DLD1 (cell line): ENCODE results near the gene CH25H.

Source experiments
- in situ Hi-C: cut with HindIII; loops from 2 replicates; pipeline ENCODE4 v1.10.0; 2017; ENCODE audit warnings: low sequenced_read_pairs

Gene CH25H

DNA sequence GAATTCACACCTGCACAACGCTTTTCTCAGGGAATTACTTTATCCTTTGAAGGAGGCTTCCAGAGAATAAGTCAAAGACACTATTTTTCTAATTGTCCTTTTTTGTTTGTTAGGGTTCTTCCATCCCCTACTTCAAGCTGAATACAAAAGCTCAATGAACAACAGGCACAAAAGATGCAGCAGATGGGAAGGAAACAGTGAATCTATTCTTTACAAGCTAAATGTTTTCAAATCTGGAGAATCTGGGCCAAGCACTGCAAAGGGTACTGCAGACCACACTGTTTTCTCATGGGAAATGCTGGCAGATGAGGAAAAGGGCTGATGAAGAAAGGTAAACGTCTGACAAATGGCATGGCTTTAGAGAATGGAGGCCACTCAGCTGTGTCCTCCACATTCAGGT lies 25.9 kb upstream of the CH25H start:
- in situ Hi-C loops: no loop called here

DNA sequence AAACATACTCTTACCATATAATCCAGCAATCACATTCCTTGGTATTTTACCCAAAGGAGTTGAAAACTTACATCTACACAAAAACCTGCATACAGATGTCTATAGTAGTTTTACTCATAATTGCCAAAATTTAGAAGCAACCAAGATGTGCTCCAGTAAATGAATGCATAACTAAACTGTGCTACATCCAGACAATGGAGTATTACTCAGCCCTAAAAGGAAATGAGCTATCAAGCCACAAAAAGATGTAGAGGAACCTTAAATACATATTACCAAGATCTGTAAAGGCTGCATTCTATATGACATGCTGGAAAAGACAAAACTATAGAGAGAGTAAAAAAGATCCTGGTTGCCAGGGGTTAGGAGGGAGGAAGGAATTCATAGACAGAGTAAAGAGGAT lies 21.8 kb upstream of the CH25H start:
- in situ Hi-C loops: no loop called here

DNA sequence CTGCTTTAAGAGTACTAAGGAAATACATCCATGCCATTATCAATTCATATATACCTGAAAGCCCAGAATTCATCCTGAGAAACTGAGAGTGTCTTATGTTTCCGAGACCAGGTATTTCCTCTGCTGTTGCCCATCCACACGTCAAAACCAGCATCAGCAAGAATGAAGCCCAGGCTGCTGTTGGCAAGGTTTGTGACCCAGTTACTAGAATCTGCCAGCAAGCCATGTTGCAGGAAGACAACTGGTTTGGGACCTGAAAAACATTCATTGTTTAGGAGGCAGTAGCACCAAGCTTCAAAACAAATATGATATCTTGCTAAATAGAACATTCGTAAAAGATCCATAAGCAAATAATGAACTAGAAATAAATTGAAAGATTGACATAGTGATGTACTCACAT lies 21.0 kb upstream of the CH25H start:
- in situ Hi-C loops: no loop called here

DNA sequence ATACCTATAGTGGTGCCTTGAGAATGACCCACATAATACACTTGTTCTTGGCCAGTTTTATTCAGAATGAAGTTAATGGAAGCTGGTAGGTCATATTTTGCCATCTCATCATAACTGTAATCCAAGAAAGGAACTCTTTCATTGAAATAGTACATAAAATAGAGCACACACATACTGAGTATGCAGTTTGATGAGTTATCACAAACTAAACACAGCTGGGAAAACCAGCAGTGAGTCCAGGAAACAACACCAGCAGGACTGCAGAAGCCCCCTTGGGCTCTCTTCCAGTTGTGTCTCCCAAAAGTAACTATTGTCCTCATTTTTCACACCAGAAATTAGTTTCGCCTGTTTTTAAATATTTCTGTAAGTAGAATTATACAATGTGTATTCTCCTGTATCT lies 19.8 kb upstream of the CH25H start:
- in situ Hi-C loops: no loop called here

DNA sequence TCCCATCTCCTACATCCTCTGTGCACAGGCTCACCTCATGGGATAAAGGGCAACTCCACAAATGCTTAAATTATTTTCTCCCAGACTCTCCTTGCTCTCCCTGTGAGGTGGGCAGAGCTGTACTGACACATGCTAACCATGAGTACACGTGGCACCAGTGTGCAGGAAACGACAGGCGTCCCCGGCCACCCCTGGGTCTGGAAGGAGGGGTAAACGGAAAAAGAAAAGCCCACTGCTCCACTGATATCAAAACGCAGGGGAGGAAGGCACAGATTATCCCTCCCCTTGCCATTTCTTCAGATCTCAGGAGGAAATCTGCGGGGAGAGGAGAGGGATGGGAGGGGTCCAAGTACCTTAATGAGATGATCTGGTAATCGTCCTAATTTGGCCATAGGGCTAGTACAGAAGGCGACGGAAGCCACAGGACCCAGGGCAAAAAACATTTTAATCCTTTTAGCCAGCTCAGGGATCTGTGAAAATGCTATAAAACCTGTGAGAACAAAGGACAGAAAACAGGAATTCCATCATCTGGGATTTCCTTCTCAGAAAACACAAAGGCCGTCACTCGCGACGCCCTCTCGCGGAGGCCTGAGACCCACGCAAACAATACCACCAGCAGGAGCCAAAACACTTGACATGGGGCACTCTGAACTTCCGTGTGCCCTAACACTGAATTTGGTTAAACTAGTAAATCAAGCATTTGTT lies 17.8 kb upstream of the CH25H start:
- in situ Hi-C loops: loop anchor here (25.0 kb wide), 1 partner anchor 388 kb away; no protein-coding TSS in a partner anchor

DNA sequence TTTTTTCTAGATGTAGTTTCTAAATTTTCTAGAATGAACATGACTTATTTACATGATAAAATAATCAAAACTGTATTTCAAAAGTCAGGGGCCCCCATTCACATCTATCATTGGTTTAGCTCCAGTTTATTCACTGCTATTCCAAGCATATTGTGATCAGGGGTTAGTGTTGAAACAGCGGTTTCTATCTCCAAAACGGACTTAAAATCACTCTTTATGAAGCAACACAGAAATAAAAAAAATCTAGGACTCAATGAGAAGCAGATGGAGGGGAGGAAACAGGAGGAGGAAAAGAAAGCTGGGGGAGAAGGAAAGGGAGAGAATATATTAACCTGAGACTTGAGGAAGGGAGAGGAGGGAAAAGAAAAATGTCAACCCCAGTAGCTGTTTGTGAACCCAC lies 14.8 kb upstream of the CH25H start:
- in situ Hi-C loops: loop anchor here (25.0 kb wide), 1 partner anchor 385 kb away; no protein-coding TSS in a partner anchor

DNA sequence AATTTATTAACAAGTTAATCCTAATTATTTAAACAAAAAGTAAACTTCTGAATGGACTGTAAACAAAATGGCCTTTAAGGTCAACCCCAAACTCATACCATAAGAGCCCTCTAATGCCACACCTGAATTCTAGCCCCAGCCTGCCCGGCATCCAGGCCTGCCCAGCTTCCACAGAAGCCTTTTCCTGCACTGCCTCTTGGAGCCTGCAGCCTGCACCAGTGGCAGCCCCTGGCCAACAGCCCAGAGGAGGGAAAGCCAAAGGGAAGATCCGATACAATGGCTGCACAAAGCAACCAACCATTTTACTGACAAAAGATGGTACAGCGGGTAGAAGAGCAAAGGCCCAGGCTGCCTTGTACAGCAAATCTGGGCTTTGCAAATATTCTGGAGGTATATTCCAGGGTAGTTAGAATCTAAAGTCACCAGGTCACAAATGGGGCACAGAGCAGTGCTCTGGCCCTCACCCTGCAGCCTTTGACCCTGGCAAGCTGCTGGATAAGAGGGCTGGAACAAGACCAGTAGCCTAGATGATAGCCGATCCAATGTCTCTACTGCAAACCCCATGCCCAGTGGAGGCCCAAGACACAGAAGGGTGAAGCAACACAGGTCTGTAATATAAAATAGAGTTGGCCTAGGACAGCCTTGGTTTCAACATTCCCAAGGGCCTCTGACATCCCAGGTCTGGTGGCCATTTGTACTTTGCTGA lies 12.5 kb upstream of the CH25H start:
- in situ Hi-C loops: loop anchor here (25.0 kb wide), 1 partner anchor 382 kb away; no protein-coding TSS in a partner anchor

DNA sequence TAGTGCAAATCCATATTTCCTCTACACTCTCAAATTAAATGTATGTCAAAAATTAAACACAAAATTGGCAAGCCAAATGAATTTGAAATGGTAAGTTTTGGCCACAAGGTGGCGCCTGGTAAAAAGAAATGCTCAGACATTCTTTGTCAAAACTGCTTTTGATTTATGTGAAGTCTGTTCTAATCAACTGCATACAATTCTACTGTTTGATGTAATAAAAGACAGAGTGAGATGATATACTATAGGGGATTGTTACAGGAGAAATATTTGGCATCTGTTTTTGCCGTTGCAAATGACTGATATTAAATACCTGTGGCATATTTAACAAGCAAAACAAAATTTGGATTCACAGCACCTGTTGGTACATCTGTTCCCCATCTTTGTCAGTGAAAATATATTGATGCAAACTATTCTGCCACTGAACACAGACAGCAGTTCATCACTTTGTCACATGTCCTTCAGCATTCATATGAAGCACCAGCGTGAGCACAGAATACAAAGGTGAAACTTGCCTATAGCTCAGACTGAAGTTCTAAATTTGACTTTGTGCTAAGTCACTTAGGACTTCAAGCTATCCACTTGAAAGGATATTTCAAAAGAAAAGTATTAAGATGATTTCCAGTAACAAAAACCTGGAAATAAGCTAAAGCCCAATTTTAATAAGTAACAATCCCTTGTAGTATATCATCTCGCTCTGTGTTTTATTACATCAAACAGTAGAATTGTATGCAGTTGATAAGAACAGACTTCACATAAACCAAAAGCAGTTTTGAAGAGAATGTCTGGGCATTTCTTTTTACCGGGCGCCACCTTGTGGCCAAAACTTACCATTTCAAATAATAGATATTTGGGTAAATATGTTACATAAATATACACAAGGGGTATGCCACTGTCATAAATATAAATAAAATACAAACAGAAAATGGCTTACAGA lies 10.2 kb upstream of the CH25H start:
- in situ Hi-C loops: loop anchor here (25.0 kb wide), 1 partner anchor 380 kb away; no protein-coding TSS in a partner anchor

DNA sequence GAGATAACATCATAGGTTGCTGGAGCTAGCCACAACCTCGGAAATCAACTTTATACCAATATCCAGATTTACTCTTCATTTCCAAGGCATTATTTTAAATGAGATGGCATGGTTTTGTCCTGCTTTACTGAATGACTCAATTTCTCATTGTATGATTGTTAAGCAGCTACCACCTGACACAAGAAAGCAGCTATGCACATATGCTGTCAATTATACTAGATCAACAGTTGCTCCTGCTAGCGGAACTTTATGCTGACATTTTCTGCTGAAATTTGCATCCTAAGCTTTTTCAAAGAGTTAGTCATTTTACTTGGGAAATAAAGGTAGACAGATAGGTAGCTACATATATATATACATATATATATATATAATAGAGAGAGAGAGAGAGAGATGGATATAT lies 8.9 kb upstream of the CH25H start:
- in situ Hi-C loops: loop anchor here (25.0 kb wide), 1 partner anchor 379 kb away; no protein-coding TSS in a partner anchor

DNA sequence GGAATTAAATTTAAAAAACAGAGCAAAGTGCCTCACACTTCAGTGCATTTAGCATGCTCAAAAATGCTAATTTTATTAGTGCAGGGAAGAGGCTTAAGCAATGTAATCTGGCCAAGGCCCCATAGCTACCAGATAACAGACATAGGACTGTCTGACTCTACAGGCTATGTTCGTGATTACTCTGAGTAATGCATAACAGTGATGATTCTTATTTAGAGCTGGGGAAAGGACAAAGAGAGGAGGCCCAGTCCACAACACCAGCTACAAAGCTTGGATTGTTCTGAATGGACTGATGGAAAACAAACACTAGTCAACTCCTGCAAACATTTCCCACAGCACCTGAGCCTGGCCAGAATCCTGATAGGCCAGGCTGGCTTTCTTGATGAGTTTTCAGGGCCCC lies 8.4 kb upstream of the CH25H start:
- in situ Hi-C loops: loop anchor here (25.0 kb wide), 1 partner anchor 378 kb away; no protein-coding TSS in a partner anchor

DNA sequence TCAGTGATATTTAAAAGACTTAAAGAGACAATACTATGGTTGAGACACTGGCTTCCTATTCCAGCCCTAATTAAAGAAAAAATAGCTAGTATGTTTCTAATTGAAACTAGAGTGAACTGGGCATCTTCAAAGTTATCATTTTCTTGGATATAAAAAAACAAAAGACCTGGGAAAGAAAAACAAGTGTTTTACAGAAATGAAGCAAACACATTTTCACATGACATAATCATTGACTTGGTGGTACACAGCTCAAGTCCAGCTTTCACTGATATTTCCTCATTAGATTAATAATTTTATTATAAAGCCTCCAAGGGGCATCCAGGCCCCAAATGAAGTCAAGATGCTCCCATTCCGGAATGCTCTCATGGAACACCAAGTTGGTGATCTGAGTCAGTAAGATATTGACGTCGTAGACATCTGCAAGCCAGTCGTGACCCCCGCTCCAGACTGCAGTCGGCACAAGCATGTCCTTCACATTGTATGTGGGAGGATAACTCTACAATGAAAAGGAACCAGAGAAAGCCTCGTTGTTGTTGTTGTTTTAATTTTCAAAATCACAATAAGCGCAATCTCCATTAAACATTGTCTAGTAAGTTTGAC lies 7.5 kb upstream of the CH25H start:
- in situ Hi-C loops: loop anchor here (25.0 kb wide), 1 partner anchor 377 kb away; no protein-coding TSS in a partner anchor

DNA sequence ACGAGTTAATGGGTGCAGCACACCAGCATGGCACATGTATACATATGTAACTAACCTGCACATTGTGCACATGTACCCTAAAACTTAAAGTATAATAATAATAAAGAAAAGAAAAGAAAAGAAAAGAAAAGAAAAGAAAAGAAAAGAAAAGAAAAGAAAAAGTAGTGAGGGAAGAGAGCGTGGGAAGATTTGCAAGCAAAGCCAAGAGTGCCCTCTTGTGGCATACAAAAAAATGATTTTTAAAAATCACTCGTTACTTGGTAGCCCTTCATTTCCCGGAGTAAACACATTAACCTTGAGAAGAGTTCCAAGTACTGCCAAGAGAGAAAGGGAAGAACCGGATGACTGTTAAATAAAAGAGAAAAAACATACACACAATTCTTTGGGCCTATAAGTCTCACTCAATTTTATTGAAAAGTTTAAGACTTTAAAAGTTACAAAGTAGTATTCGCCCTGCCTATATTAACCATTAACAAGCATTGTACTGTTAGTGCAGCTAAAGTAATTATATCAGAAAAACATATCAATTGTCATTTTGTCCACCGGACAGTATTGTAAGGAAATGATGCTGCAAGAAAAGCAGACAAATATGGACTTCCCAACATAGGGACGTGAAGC lies 6.2 kb upstream of the CH25H start:
- in situ Hi-C loops: loop anchor here (25.0 kb wide), 1 partner anchor 376 kb away; no protein-coding TSS in a partner anchor

DNA sequence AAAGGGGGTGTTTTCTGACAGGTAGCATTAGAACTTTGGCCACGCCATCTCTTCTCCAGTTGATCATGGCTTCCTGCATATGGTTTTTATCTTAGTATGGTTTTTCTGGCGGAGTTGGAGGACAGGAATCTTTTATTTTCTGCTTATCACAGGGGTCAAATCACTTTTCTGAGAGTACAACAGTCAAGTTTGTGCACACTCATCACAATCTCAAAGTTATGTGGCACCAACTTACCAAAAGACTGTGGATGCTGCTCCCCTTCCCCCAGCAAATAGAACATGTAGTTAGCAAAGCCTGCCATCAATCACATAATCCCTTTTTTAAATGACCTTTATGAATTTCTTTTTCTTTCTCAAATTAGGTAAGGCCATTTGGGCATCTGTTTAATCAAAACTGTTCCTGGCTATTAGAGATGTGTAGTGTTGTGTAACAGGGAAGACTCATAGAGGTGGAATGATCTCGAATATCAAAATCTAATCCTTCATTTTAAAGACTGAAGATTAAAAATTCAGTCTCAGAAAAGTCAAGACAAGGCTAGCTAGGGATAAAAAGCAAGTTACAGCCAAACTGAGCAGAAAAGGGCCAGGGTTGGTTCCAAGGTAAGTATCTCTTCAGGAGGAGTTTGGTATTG lies 3.8 kb upstream of the CH25H start:
- in situ Hi-C loops: loop anchor here (25.0 kb wide), 1 partner anchor 374 kb away; no protein-coding TSS in a partner anchor

DNA sequence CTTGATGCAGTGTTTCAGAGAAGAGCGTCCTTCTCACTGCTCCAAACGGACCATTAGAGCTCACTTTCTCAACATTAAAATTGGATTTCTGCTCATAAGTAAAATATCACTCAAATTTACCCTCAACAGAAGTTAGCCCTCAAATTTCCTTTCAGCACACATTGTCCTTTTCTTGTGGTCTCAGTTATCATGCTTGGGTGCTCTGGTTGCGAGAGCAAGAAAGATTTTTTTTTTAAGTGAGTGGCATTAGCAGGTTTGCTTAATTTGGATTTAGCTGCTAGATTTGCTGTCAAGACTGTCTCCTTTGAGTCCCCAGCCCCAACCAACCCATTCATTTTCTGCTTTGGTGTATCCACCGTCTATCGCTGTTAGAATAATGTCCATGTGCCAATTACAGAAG lies 2.6 kb upstream of the CH25H start:
- in situ Hi-C loops: loop anchor here (25.0 kb wide), 1 partner anchor 372 kb away; no protein-coding TSS in a partner anchor

DNA sequence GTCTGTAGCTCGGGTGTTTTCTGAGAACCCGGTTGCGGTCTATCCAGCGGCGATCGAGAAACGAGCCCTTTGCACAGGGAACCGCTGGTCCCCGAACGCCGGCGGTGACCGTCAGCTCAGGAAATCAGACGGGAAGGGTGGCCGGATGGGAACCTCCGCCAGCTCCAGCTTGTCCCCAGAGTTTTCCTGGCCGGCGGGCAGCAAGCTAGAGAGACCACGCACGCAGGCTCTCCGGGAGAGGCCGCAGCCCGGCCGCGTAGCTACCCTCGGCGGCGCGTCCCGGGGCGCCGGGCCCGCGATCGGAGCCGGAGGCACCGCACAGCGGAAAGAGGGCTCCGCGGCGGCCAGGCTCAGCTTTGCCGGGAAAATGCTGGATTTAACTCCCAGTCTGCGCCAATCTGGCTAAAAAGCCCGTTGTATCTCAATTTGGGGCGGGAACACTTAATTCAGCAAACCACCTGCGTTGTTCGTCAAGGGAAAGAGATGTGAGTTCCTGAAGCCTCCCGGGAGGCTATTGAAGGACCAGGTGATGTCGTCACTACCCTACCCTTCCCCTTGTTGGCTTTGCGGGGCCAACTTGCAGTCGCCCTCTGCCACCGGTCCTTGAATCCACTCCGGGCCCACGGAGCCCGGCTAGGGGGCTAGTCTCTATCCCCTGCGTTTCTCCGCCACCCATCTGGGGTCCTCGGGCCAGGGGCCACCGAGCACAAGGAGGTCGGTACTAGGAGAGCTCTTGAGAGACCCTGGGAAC lies 859 bp upstream of the CH25H start:
- in situ Hi-C loops: loop anchor here (25.0 kb wide), 1 partner anchor 371 kb away; no protein-coding TSS in a partner anchor

DNA sequence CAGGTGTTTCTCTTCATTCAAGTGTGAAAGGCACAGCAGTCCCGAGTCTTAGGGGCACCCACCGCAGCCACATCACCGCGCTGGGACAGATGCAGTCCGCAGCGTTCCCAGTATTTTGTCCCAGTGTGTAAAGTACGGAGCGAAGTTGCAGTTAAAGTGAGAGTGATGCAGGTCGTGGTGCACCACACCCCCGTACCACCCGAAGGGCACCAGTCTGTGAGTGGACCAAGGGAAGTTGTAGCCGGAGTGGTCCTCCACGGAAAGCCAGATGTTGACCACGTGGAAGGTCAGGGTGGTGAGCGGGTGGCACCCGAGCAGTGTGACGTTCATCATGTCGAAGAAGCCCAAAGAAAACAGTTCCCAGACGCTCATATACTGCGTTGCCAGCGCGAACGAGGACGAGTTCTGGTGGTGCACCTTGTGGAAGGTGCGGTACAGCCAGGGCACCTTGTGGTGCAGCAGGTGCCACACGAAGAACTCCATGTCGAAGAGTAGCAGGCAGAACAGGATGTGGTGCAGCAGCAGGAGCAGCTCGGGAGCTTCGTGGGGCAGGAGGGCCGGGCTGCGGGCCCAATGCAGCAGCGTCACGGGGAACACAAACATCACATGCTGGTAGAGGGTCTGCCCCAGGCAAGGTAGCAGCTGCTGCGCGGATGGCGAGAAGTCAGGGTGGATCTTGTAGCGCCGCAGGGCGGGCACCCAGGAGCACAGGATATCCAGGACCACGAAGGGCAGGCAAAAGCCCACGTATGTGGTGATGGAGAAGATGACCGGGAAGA lies 526 bp downstream of the CH25H start:
- in situ Hi-C loops: loop anchor here (25.0 kb wide), 1 partner anchor 369 kb away; no protein-coding TSS in a partner anchor

DNA sequence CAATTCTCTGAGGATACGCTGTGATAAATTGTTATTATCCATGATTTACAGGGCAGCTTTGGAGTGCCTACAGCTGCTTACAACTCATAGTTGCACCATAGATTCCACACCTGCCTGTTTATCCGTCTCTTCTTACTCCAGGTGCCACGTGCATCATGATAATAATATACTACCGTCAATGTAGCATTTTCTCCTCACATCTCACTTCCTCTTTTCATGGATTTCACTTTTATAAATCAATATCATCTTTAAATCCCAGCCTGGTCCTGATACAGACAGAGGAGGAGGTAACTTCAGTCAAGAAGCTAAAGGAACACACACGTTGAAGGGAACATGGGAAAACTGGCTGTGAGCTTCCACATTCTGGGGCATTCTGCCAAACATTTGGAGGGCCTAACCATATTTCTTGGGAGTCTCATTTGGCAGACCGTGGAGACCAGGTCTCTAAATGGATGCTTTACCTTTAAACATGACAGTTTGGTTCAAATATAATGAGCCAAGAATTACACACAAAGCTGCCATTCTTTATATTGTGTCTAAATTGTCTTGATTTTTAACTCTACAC lies 2.4 kb downstream of the CH25H start:
- in situ Hi-C loops: loop anchor here (25.0 kb wide), 1 partner anchor 367 kb away; no protein-coding TSS in a partner anchor
